Activated B cell treated with CpG ODN at 0.5 μM for 24 hours (primary cell): ENCODE results near the gene PELI2. TPM values are rescaled to one million over a fixed set of nuclear protein-coding genes. Genes with fewer than 3 reads are reported as not detected.

Experiments used
- ATAC-seq: fragments of 200-7000 bp; cut with Tn5 transposase; one replicate; pipeline ENCODE4 v1.10.0; 2021; ENCODE audit warnings: low read depth, mild to moderate bottlenecking, moderate library complexity
- CTCF ChIA-PET: fragments of 350-600 bp; sonication (Branson Sonifier 250); formaldehyde crosslinking; loops from one replicate; lab custom pipeline; 2021; ENCODE audit warnings: antibody characterized with exemption; lab: Charles Lee
- POLR2A ChIA-PET: fragments of 350-600 bp; sonication (Branson Sonifier 250); formaldehyde crosslinking; loops from one replicate; lab custom pipeline; 2021; ENCODE audit warnings: antibody characterized with exemption; lab: Charles Lee
- DNase-seq: peaks from one replicate; pipeline ENCODE4 v3.0.0; 2022
- H3K27ac Mint-ChIP-seq: one replicate; pipeline ENCODE4 v1.8.0; 2020; ENCODE audit warnings: mixed read lengths
- H3K27me3 Mint-ChIP-seq: one replicate; pipeline ENCODE4 v1.8.0; 2021; ENCODE audit warnings: mixed read lengths
- H3K36me3 Mint-ChIP-seq: one replicate; pipeline ENCODE4 v1.8.0; 2021; ENCODE audit warnings: low read depth, mixed read lengths
- H3K4me1 Mint-ChIP-seq: one replicate; pipeline ENCODE4 v1.8.0; 2021; ENCODE audit warnings: mixed read lengths
- H3K4me3 Mint-ChIP-seq: one replicate; pipeline ENCODE4 v1.8.0; 2020; ENCODE audit warnings: mild to moderate bottlenecking, mixed read lengths
- H3K9me3 Mint-ChIP-seq: one replicate; pipeline ENCODE4 v1.8.0; 2020; ENCODE audit warnings: mixed read lengths
- intact Hi-C: fragments of 100-400 bp; cut with micrococcal nuclease; formaldehyde crosslinking; loops from one replicate; pipeline ENCODE4 v1.15.1; 2024
- total RNA-seq: library from RNA; stranded (reverse); gene quantifications from 2 replicates; pipeline ENCODE4 v1.2.3, GENCODE V29; 2022
- TF ChIP-seq, protein P1 (sequence below): fragments of 200-600 bp; IDR thresholded peaks from one replicate; pipeline ENCODE4 v1.8.0; 2022; ENCODE audit warnings: antibody characterized with exemption, mild to moderate bottlenecking

The PELI2 gene
- total RNA-seq, 1 donor from 2014 or later = 6.1 TPM

DNA sequence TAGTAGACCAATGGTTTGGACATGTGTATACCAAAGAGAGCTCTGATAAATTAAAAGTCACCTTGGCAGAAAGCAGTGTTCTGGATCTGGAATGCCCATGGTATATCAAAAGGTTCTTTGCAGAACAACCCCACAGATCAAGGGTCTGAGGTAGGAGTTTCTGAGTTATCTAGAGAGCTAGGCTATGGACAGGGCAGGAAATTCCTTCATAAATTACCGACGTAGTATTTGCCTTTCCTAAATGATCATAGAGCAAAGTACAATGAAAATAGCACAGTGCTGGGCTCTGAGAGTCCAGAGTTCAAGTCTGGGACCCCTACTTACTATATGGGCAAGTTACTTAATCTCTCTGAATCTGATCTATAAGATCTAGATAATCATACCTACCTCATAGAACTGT lies 35.3 kb upstream of the PELI2 start:
- POLR2A ChIA-PET = no interaction called here
- DNase-seq (no peak), ATAC-seq (no peak)
- intact Hi-C loops = no loop called here
- H3K36me3 Mint-ChIP-seq = no peaks in the 10 kb centered on the region
- H3K27me3 Mint-ChIP-seq = peaks cover 8% of the 10 kb centered on the region
- no peaks in the 10 kb centered on the region for H3K4me1 Mint-ChIP-seq
- TF ChIP-seq, protein P1, sequence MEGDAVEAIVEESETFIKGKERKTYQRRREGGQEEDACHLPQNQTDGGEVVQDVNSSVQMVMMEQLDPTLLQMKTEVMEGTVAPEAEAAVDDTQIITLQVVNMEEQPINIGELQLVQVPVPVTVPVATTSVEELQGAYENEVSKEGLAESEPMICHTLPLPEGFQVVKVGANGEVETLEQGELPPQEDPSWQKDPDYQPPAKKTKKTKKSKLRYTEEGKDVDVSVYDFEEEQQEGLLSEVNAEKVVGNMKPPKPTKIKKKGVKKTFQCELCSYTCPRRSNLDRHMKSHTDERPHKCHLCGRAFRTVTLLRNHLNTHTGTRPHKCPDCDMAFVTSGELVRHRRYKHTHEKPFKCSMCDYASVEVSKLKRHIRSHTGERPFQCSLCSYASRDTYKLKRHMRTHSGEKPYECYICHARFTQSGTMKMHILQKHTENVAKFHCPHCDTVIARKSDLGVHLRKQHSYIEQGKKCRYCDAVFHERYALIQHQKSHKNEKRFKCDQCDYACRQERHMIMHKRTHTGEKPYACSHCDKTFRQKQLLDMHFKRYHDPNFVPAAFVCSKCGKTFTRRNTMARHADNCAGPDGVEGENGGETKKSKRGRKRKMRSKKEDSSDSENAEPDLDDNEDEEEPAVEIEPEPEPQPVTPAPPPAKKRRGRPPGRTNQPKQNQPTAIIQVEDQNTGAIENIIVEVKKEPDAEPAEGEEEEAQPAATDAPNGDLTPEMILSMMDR = no peak
- H3K4me3 Mint-ChIP-seq = no peak overlapping the region
- H3K27ac Mint-ChIP-seq = no peak overlapping the region
- no peaks in the 10 kb centered on the region for H3K9me3 Mint-ChIP-seq
- CTCF ChIA-PET = no interaction called here

DNA sequence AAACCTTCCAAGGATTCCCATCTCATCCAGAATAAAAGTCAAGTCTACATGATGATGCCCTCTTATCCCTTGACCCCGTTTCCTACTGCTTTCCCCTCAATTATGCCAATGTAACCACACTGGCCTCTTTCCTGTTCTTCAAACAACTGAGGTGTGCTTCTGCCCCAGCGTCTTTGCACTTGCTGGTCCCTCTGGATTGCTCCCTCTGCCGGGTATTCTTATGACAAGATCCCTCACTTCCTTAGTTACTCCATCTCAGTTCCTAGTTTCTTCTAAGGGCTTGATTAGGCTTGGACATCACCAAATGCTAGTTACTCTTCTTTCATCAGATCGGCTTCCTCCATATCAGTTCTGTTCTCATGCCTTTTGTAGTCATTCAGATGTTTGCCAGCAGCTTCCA lies 32.7 kb upstream of the PELI2 start:
- CTCF ChIA-PET = no interaction called here
- no peak for DNase-seq
- no peak for ATAC-seq

GRCh38 chr14:56087671-56088471 lies 30.3 kb upstream of the PELI2 start:
- Mint-ChIP-seq H3K36me3 (no peaks in the 10 kb centered on the region), H3K4me1 (no peaks in the 10 kb centered on the region), H3K4me3 (no peak overlapping the region), H3K27me3 (peaks cover 8% of the 10 kb centered on the region), H3K27ac (no peak overlapping the region), H3K9me3 (no peaks in the 10 kb centered on the region)
- TF ChIP-seq, protein P1 = no peak
- ChIA-PET POLR2A (no interaction called here), CTCF (no interaction called here)
- ATAC-seq (no peak), DNase-seq (no peak)
- intact Hi-C loops = no loop called here

More for the DNA sequence above, 32.7 kb upstream of the PELI2 start:
- Mint-ChIP-seq H3K9me3 (no peaks in the 10 kb centered on the region), H3K4me1 (no peaks in the 10 kb centered on the region), H3K27me3 (peaks cover 8% of the 10 kb centered on the region), H3K27ac (no peak overlapping the region), H3K4me3 (no peak overlapping the region), H3K36me3 (no peaks in the 10 kb centered on the region)
- TF ChIP-seq, protein P1 = no peak
- POLR2A ChIA-PET = no interaction called here
- intact Hi-C loops = no loop called here

DNA sequence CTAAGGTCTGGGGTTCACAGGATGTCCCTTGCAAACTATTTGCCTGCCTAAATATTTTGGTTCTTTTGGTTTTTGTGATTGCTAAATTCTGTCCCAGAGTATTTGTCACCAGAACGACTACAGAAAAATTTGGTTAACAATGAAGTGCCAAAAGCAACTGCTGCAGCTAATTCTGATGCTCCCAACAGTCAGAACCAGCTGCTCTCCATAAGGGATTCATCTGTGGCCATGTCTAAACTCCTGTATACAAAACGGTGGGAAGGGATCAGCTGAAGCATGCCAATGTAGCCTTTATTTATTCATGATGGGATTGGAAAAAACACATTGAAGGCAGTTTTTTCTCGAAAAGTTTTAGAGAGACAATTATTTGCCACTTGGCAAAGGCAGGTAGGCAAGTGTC lies 29.3 kb upstream of the PELI2 start:
- ATAC-seq (no peak), DNase-seq (no peak)
- intact Hi-C loops = no loop called here
- H3K4me1 Mint-ChIP-seq = no peaks in the 10 kb centered on the region
- H3K9me3 Mint-ChIP-seq = no peaks in the 10 kb centered on the region
- CTCF ChIA-PET = no interaction called here
- no peak overlapping the region for H3K4me3 Mint-ChIP-seq
- H3K27ac Mint-ChIP-seq = no peak overlapping the region
- H3K27me3 Mint-ChIP-seq = peaks cover 8% of the 10 kb centered on the region
- TF ChIP-seq, protein P1 = no peak
- H3K36me3 Mint-ChIP-seq = no peaks in the 10 kb centered on the region
- POLR2A ChIA-PET = no interaction called here

DNA sequence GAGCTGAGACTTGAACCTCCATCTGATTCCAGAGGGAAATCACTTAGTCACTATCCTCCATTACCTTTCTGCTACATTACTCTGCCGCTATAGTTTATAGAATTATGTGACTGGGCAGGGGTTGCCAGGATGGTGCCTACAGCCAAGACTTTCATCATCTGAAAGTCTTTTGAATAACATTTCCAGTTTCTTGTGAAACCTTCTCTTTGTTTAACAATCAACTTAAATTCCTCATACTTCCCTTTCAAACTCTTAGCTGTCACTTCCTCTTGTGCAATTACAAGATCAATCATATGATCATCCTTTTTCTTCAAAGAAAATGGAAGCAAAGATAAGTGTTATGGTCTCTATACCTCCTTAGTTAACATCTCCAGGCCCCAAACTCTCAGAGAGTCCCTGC lies 25.4 kb upstream of the PELI2 start:
- intact Hi-C loops = no loop called here
- DNase-seq (no peak), ATAC-seq (no peak)
- Mint-ChIP-seq H3K4me3 (no peak overlapping the region), H3K4me1 (no peaks in the 10 kb centered on the region), H3K27me3 (peaks cover 9% of the 10 kb centered on the region), H3K36me3 (no peaks in the 10 kb centered on the region), H3K27ac (no peak overlapping the region), H3K9me3 (no peaks in the 10 kb centered on the region)
- CTCF ChIA-PET = no interaction called here
- TF ChIP-seq, protein P1 = no peak
- POLR2A ChIA-PET = no interaction called here
